ENCODE data around the gene ARHGEF28.
A peak's percentile ranks its signal among the peaks of the same experiment; 100 is the strongest.

Gene ARHGEF28

DNA sequence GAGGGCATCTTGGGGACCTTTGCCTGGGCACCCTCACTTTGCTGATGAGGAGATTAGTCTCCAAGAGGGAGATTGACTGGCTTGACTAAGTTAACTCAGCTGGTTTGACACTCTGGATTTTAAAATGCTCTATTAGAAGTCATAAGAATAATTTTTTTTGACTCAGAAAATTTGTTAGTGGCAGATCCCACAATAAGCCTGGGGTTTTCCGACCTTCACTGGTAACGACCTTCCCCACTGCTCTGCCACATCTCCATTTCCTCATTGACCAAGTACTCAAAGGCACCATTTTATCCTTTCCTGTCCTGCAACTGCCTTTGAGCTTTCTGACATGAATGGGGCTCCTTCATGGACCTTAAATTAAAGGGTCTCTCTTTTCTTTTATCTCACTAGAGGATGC is 67.0 kb downstream of the ARHGEF28 start:
- no peaks in the 10 kb centered on the region for H3K36me3 ChIP-seq (ENCODE audit: control insufficient read depth, insufficient read depth, low read length)
- no peaks in the 10 kb centered on the region for H3K27me3 ChIP-seq (replicated peaks; ENCODE audit: control insufficient read depth, insufficient read depth, low read length)
- DNase-seq (ENCODE audit: extremely low read depth, insufficient read length), result no peak
- TF ChIP-seq, protein P1, sequence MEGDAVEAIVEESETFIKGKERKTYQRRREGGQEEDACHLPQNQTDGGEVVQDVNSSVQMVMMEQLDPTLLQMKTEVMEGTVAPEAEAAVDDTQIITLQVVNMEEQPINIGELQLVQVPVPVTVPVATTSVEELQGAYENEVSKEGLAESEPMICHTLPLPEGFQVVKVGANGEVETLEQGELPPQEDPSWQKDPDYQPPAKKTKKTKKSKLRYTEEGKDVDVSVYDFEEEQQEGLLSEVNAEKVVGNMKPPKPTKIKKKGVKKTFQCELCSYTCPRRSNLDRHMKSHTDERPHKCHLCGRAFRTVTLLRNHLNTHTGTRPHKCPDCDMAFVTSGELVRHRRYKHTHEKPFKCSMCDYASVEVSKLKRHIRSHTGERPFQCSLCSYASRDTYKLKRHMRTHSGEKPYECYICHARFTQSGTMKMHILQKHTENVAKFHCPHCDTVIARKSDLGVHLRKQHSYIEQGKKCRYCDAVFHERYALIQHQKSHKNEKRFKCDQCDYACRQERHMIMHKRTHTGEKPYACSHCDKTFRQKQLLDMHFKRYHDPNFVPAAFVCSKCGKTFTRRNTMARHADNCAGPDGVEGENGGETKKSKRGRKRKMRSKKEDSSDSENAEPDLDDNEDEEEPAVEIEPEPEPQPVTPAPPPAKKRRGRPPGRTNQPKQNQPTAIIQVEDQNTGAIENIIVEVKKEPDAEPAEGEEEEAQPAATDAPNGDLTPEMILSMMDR (IDR thresholded peaks at IDR 0.05; ENCODE audit: insufficient read depth, low read length, poor library complexity, severe bottlenecking), result no peak
- H3K4me3 ChIP-seq (replicated peaks; ENCODE audit: low read depth, low read length), result no peak overlapping the region

DNA sequence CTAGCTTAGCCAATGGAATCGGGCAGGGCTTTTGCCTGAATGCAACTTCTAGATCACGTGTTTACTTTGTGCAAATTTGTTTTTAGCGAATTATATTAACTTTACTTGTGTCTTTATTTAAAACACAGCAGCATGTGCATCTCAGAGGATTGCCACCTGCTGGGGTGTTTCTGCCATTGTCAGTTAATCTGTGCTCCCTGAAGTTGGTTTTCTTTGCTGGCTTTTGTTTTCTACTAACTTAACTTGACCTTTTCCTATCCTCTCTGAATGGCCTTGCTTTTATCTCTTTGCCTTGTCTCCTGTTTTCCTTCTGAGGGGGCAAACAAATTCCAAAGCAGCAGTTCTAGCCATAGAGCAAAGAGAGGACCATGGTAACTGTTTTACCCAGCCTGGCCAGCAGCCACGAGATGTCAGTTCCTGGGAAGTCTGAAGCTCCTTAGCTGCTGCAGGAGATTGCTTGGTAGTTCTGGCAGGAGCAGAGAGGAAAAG is 67.6 kb downstream of the ARHGEF28 start:
- DNase-seq (ENCODE audit: extremely low read depth, insufficient read length), result no peak
- Histone ChIP-seq H3K27me3 (replicated peaks; ENCODE audit: control insufficient read depth, insufficient read depth, low read length) (no peaks in the 10 kb centered on the region), H3K4me3 (replicated peaks; ENCODE audit: low read depth, low read length) (no peak overlapping the region), H3K36me3 (ENCODE audit: control insufficient read depth, insufficient read depth, low read length) (no peaks in the 10 kb centered on the region)
- TF ChIP-seq, protein P1 (IDR thresholded peaks at IDR 0.05; ENCODE audit: insufficient read depth, low read length, poor library complexity, severe bottlenecking), result peak; percentile 47

DNA sequence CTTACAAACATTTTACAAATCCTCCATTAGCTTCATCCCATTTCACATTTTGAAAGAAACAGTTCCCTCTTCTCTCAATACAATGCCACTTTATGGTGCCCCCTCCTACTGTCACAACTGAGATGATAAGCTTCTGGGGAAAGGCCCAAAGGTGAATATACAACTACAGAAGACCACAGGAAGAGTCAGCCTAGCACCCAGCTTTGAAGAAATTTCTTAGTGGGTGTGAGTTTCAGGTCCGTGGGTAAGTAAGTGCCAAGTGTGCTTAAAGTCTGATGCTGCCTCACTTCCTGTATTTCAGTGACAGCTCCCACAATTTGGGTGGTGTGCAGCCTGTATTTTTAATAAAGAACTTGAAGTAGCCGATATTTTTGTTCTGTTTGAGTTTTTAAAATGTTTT is 68.1 kb downstream of the ARHGEF28 start:
- Histone ChIP-seq H3K27me3 (replicated peaks; ENCODE audit: control insufficient read depth, insufficient read depth, low read length) (no peaks in the 10 kb centered on the region), H3K36me3 (ENCODE audit: control insufficient read depth, insufficient read depth, low read length) (no peaks in the 10 kb centered on the region), H3K4me3 (replicated peaks; ENCODE audit: low read depth, low read length) (no peak overlapping the region)
- peak; percentile 33 for DNase-seq (ENCODE audit: extremely low read depth, insufficient read length)
- TF ChIP-seq, protein P1 (IDR thresholded peaks at IDR 0.05; ENCODE audit: insufficient read depth, low read length, poor library complexity, severe bottlenecking), result no peak

DNA sequence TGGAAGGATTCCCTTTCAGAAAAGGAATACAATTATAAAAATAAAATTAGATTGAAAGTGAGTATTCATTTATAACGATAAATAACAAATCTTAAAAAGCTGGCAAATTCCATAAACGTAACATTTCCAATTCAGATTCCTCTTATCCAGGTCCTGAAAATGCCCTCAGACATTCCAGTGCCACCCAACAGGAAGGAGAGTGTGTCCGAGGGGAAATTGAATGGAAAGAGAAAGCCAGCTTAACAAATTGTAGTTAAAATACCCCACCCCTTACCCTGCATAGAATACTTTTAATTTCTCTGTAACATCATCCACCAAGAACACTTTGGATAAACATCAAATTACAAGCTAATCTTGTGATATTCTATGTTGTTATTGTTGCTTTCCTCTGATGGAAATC is 72.0 kb downstream of the ARHGEF28 start:
- Histone ChIP-seq H3K4me3 (replicated peaks; ENCODE audit: low read depth, low read length) (no peak overlapping the region), H3K27me3 (replicated peaks; ENCODE audit: control insufficient read depth, insufficient read depth, low read length) (no peaks in the 10 kb centered on the region), H3K36me3 (ENCODE audit: control insufficient read depth, insufficient read depth, low read length) (no peaks in the 10 kb centered on the region)
- no peak for DNase-seq (ENCODE audit: extremely low read depth, insufficient read length)
- TF ChIP-seq, protein P1 (IDR thresholded peaks at IDR 0.05; ENCODE audit: insufficient read depth, low read length, poor library complexity, severe bottlenecking), result no peak

DNA sequence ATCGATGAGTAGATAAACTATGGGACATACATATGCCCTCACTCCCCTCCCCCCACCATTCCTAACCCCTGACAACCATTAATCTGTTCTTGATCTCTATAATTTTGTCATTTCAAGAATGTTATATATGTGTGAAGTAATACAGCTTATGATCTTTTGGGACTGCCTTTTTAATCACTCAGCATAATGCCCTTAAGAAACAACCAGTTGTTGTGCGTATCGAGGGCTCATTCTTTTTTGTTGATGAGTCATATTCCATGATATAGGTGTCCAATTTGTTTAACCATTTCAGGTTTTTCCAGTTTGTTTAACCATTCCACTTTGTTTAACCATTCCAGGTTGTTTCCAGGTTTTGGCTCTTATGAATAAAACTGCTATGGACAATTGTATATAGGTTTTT is 75.6 kb downstream of the ARHGEF28 start:
- H3K36me3 ChIP-seq (ENCODE audit: control insufficient read depth, insufficient read depth, low read length), result no peaks in the 10 kb centered on the region
- H3K27me3 ChIP-seq (replicated peaks; ENCODE audit: control insufficient read depth, insufficient read depth, low read length), result no peaks in the 10 kb centered on the region
- no peak for DNase-seq (ENCODE audit: extremely low read depth, insufficient read length)
- TF ChIP-seq, protein P1 (IDR thresholded peaks at IDR 0.05; ENCODE audit: insufficient read depth, low read length, poor library complexity, severe bottlenecking), result no peak
- H3K4me3 ChIP-seq (replicated peaks; ENCODE audit: low read depth, low read length), result no peak overlapping the region

DNA sequence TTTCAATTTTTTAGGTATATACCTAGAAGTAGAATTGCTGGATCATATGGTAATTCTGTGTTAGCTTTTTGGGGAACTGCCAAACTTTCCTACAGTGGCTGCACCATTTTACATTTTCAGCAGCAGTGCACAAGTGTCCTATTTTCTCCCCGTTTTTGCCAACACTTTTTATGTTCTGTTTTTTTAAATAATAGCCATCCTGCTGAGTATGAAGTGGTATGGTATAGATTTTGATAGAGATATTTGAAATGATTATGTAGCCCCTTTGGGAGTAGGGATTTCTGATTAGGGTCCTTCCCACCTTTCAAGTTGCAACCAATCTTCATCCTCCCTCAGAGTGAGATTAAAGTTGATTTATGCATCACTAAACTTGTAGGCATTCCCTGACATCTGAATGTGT is 76.5 kb downstream of the ARHGEF28 start:
- TF ChIP-seq, protein P1 (IDR thresholded peaks at IDR 0.05; ENCODE audit: insufficient read depth, low read length, poor library complexity, severe bottlenecking), result no peak
- H3K27me3 ChIP-seq (replicated peaks; ENCODE audit: control insufficient read depth, insufficient read depth, low read length), result no peaks in the 10 kb centered on the region
- no peak overlapping the region for H3K4me3 ChIP-seq (replicated peaks; ENCODE audit: low read depth, low read length)
- H3K36me3 ChIP-seq (ENCODE audit: control insufficient read depth, insufficient read depth, low read length), result no peaks in the 10 kb centered on the region
- no peak for DNase-seq (ENCODE audit: extremely low read depth, insufficient read length)

Measured in GM06990 (cell line).